Measurements from ENCODE around the gene AGRN.

GRCh38 chr1:1032424-1032823, 12.5 kb downstream of the AGRN start:
- TF ChIP-seq CTCF (IDR thresholded peaks at IDR 0.05) (no peak), POLR2A (IDR thresholded peaks at IDR 0.05) (no peak), EP300 (IDR thresholded peaks at IDR 0.05) (no peak)

Data from suprapubic skin (tissue), 3 donors.